K562 (cell line): ENCODE data around the gene IMMP2L.

ENCODE experiments used
- ARID1B ChIP-seq: fragments of 450-650 bp; IDR thresholded peaks from 2 replicates; pipeline ENCODE4 v1.6.1; 2016; ENCODE audit warnings: antibody characterized with exemption, mild to moderate bottlenecking, inconsistent platforms
- FOXA3 ChIP-seq, 2 experiments: fragments of 450-650 bp in 1 of 2; sonication (generic) in 1 of 2; formaldehyde crosslinking; IDR thresholded peaks in 1 of 2; conservative IDR thresholded peaks in 1 of 2; 2 replicates each; pipeline versions ENCODE4 v1.4.0 to v1.8.0; 2020 to 2022; ENCODE audit warnings: mild to moderate bottlenecking in 2 of 2, missing genetic modification reagents in 1 of 2
- ZNF121 ChIP-seq: sonication (generic); formaldehyde crosslinking; conservative IDR thresholded peaks from 2 replicates; pipeline ENCODE4 v1.8.0; 2022; ENCODE audit warnings: missing genetic modification reagents
- TF ChIP-seq, protein P1 (sequence below): sonication (generic); formaldehyde crosslinking; IDR thresholded peaks from 2 replicates; pipeline ENCODE4 v1.9.0; 2022; ENCODE audit warnings: mild to moderate bottlenecking, missing genetic modification reagents
- TF ChIP-seq, protein P2 (sequence below), 3 experiments: IDR thresholded peaks in 2 of 3; conservative IDR thresholded peaks in 1 of 3; 2 replicates each; pipeline ENCODE4 v1.5.1; 2011 to 2012; ENCODE audit warnings: low read length in 3 of 3, mild to moderate bottlenecking in 3 of 3, control low read depth in 2 of 3, improper control_type of control experiment in 1 of 3, inconsistent platforms in 1 of 3, low read depth in 1 of 3, mixed read lengths in 1 of 3, moderate library complexity in 1 of 3; ENCODE audit not compliant: insufficient read depth in 2 of 3

- TF ChIP-seq ZNF121 (no peak), FOXA3 (CRISPR knock-in tag; conservative IDR thresholded peaks at IDR 0.05 in 1 of 2, IDR thresholded peaks at IDR 0.05 in 1 of 2) (no peak), ARID1B (no peak)
- TF ChIP-seq, protein P1, sequence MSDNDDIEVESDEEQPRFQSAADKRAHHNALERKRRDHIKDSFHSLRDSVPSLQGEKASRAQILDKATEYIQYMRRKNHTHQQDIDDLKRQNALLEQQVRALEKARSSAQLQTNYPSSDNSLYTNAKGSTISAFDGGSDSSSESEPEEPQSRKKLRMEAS (CRISPR knock-in tag) = no peak
- TF ChIP-seq, protein P2, sequence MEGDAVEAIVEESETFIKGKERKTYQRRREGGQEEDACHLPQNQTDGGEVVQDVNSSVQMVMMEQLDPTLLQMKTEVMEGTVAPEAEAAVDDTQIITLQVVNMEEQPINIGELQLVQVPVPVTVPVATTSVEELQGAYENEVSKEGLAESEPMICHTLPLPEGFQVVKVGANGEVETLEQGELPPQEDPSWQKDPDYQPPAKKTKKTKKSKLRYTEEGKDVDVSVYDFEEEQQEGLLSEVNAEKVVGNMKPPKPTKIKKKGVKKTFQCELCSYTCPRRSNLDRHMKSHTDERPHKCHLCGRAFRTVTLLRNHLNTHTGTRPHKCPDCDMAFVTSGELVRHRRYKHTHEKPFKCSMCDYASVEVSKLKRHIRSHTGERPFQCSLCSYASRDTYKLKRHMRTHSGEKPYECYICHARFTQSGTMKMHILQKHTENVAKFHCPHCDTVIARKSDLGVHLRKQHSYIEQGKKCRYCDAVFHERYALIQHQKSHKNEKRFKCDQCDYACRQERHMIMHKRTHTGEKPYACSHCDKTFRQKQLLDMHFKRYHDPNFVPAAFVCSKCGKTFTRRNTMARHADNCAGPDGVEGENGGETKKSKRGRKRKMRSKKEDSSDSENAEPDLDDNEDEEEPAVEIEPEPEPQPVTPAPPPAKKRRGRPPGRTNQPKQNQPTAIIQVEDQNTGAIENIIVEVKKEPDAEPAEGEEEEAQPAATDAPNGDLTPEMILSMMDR (IDR thresholded peaks at IDR 0.05 in 2 of 3, conservative IDR thresholded peaks at IDR 0.05 in 1 of 3; ENCODE audit: insufficient read depth in 2 of 3, low read depth in 1 of 3, low read length in 3 of 3) = no peak
Measured at GRCh38 chr7:111290419-111290818, 271.9 kb downstream of the IMMP2L start.
